BJ (cell line): Measurements from ENCODE around the gene DAPK2. TPM values are rescaled to one million over a fixed set of nuclear protein-coding genes. Genes with fewer than 3 reads are reported as not detected.

Experiments
- CTCF ChIA-PET: fragments of 350-600 bp; formaldehyde crosslinking; extraction: SDS; loops from one replicate; lab custom pipeline; 2021; ENCODE audit warnings: antibody characterized with exemption, inconsistent platforms; lab: Yijun Ruan, JAX
- POLR2A ChIA-PET: fragments of 300-600 bp; sonication (Branson Sonifier 250); formaldehyde crosslinking; extraction: SDS; loops from one replicate; lab custom pipeline; 2021; ENCODE audit warnings: antibody characterized with exemption; lab: Charles Lee
- DNase-seq: peaks from one replicate; pipeline ENCODE4 v3.0.0-alpha.2; 2011; ENCODE audit warnings: low read depth
- H3K27me3 ChIP-seq: 2 replicates; pipeline ENCODE4 v1.6.0; 2011; ENCODE audit warnings: low read length; ENCODE audit not compliant: control insufficient read depth, insufficient read depth
- H3K36me3 ChIP-seq: 2 replicates; pipeline ENCODE4 v1.5.1; 2011; ENCODE audit warnings: low read length; ENCODE audit not compliant: control insufficient read depth, insufficient read depth
- H3K4me3 ChIP-seq: 2 replicates; pipeline ENCODE4 v1.5.1; 2011; ENCODE audit warnings: low read depth, mild to moderate bottlenecking, control low read depth, low read length
- CTCF ChIP-seq: IDR thresholded peaks from 2 replicates; pipeline ENCODE4 v1.5.1; 2011; ENCODE audit warnings: low read depth, mild to moderate bottlenecking, control low read depth, inconsistent platforms, low read length, moderate library complexity; ENCODE audit not compliant: insufficient read depth
- polyA plus RNA-seq: library from polyadenylated mRNA; depleted of rRNA; stranded (reverse); fragments of >200 nt; gene quantifications from 2 replicates; pipeline ENCODE4 v1.2.3, GENCODE V29; 2011

Gene DAPK2
- polyA plus RNA-seq, 1 experiment = 12.4 TPM

GRCh38 chr15:63999177-63999576, 47.1 kb downstream of the DAPK2 start:
- CTCF ChIA-PET = interaction anchor here (1.0 kb wide), 1 partner anchor 12 kb away, joined by 3 read pairs; no protein-coding TSS in a partner anchor
- Histone ChIP-seq H3K36me3 (no peaks in the 10 kb centered on the region), H3K27me3 (no peaks in the 10 kb centered on the region), H3K4me3 (no peak overlapping the region)
- no peak for TF ChIP-seq CTCF
- POLR2A ChIA-PET = no interaction called here
- DNase-seq = no peak

- CTCF ChIA-PET = no interaction called here
- no peaks in the 10 kb centered on the region for H3K27me3 ChIP-seq
- no peak for DNase-seq
- POLR2A ChIA-PET = no interaction called here
- H3K4me3 ChIP-seq = no peak overlapping the region
- H3K36me3 ChIP-seq = no peaks in the 10 kb centered on the region
- TF ChIP-seq CTCF = no peak
These were observed 47.8 kb downstream of the DAPK2 start for GRCh38 chr15:63998489-63998888.

GRCh38 chr15:63997715-63998442, 48.4 kb downstream of the DAPK2 start:
- CTCF ChIA-PET = no interaction called here
- POLR2A ChIA-PET = no interaction called here
- no peak for TF ChIP-seq CTCF

GRCh38 chr15:63996794-63997357, 49.4 kb downstream of the DAPK2 start:
- ChIA-PET POLR2A (no interaction called here), CTCF (no interaction called here)
- Histone ChIP-seq H3K36me3 (no peaks in the 10 kb centered on the region), H3K27me3 (no peaks in the 10 kb centered on the region), H3K4me3 (no peak overlapping the region)
- no peak for DNase-seq
- TF ChIP-seq CTCF = no peak

More at GRCh38 chr15:63997715-63998442, 48.4 kb downstream of the DAPK2 start:
- DNase-seq = no peak
- H3K36me3 ChIP-seq = no peaks in the 10 kb centered on the region
- no peaks in the 10 kb centered on the region for H3K27me3 ChIP-seq
- H3K4me3 ChIP-seq = no peak overlapping the region

GRCh38 chr15:63995789-63996188, 50.5 kb downstream of the DAPK2 start:
- POLR2A ChIA-PET = no interaction called here
- TF ChIP-seq CTCF = no peak
- Histone ChIP-seq H3K36me3 (no peaks in the 10 kb centered on the region), H3K27me3 (no peaks in the 10 kb centered on the region; the same call in 1 of the 2 replicates), H3K4me3 (no peak overlapping the region)
- CTCF ChIA-PET = interaction anchor here (0.7 to 0.8 kb wide), 2 partner anchors 14 to 464 kb away, joined by 3 to 5 read pairs; no protein-coding TSS in a partner anchor
- no peak for DNase-seq
